Measurements from ENCODE around the gene ST7. TPM values are rescaled to one million over a fixed set of nuclear protein-coding genes. Genes with fewer than 3 reads are reported as not detected.

ST7 gene
- total RNA-seq, 1 experiment from 2014 or later, result 38.2 TPM

DNA sequence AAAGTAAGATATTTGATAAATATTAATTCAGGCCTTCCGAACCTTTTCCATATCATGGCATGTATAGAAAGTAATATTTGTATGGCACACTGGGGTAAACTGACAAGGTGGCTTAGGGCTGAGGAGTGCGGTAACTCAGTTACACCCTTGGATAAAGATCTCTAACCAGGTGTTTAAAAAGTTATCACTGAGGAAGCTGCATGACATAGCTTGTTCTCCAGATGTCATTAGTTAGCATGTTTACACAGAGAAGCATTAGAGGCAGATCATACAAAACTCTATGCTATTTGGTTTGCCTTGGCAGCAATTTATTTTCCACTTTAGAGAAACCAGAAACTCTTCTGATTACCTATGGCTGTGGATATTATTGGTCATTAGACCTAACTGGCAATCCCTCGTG lies 118.2 kb downstream of the ST7 start:
- DNase-seq, result no peak
- TF ChIP-seq, protein P1, sequence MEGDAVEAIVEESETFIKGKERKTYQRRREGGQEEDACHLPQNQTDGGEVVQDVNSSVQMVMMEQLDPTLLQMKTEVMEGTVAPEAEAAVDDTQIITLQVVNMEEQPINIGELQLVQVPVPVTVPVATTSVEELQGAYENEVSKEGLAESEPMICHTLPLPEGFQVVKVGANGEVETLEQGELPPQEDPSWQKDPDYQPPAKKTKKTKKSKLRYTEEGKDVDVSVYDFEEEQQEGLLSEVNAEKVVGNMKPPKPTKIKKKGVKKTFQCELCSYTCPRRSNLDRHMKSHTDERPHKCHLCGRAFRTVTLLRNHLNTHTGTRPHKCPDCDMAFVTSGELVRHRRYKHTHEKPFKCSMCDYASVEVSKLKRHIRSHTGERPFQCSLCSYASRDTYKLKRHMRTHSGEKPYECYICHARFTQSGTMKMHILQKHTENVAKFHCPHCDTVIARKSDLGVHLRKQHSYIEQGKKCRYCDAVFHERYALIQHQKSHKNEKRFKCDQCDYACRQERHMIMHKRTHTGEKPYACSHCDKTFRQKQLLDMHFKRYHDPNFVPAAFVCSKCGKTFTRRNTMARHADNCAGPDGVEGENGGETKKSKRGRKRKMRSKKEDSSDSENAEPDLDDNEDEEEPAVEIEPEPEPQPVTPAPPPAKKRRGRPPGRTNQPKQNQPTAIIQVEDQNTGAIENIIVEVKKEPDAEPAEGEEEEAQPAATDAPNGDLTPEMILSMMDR (IDR thresholded peaks at IDR 0.05; ENCODE audit: insufficient read depth in 1 of 2, low read depth in 1 of 2, low read length in 1 of 2, severe bottlenecking in 1 of 2, unreplicated experiment in 1 of 2), result no peak
- Mint-ChIP-seq H3K27me3 (ENCODE audit: insufficient read depth, unreplicated experiment) (no peaks in the 10 kb centered on the region), H3K27ac (ENCODE audit: unreplicated experiment) (no peak overlapping the region), H3K4me1 (ENCODE audit: low read depth, unreplicated experiment) (peaks cover 6% of the 10 kb centered on the region), H3K9me3 (ENCODE audit: unreplicated experiment) (no peaks in the 10 kb centered on the region), H3K4me3 (ENCODE audit: unreplicated experiment) (no peak overlapping the region), H3K36me3 (ENCODE audit: insufficient read depth, unreplicated experiment) (peaks cover 5% of the 10 kb centered on the region)
- intact Hi-C loops (cut with micrococcal nuclease; ENCODE audit: unreplicated experiment), result no loop called here
- H3K4me3 ChIP-seq (ENCODE audit: low read depth, low read length), result no peak overlapping the region
- ChIA-PET POLR2A (no interaction called here), CTCF (interaction anchor here (0.7 kb wide), 1 partner anchor 87 kb away, joined by 6 read pairs; no protein-coding TSS in a partner anchor)
- no peaks in the 10 kb centered on the region for H3K27me3 ChIP-seq (replicated peaks; ENCODE audit: control insufficient read depth, insufficient read depth, low read length)
- no peaks in the 10 kb centered on the region for H3K36me3 ChIP-seq (ENCODE audit: control insufficient read depth, insufficient read depth, low read length)
- H3K4me1 ChIP-seq, result peaks cover 10% of the 10 kb centered on the region
- H3K9me3 ChIP-seq, result no peaks in the 10 kb centered on the region
- BruUV-seq (replicated peaks), result no TSS peak

DNA sequence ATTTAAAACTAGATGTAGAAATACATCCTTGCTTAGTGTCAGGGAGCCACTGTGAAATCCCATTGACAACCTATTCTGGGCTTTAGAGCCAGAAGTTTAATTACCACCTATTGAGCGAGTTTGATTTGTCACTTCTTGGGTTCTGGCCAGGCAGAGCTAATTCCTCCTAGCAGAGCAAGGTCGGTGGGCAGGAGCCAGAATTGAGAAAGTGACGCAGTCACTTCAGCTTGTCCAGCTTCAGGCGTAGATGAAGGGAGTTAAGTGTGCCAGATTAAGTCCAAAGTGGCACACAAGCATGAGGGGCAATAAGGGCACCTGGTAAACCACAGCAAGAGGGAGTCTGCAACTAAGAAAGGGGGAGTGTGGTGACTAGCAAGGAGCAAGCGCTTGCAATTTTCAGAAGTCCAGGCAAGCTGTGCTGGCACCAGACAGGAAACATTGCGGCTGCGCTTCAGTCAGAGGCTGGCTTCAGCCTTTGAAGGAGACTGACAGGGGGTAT lies 119.4 kb downstream of the ST7 start:
- no peaks in the 10 kb centered on the region for H3K9me3 ChIP-seq
- no peaks in the 10 kb centered on the region for H3K27me3 ChIP-seq (replicated peaks; ENCODE audit: control insufficient read depth, insufficient read depth, low read length)
- no peak overlapping the region for H3K4me3 ChIP-seq (ENCODE audit: low read depth, low read length)
- ChIA-PET POLR2A (no interaction called here), CTCF (no interaction called here)
- no peaks in the 10 kb centered on the region for H3K27me3 Mint-ChIP-seq (ENCODE audit: insufficient read depth, unreplicated experiment)
- no peak for DNase-seq
- intact Hi-C loops (cut with micrococcal nuclease; ENCODE audit: unreplicated experiment), result no loop called here
- H3K27ac Mint-ChIP-seq (ENCODE audit: unreplicated experiment), result no peak overlapping the region
- TF ChIP-seq, protein P1 (IDR thresholded peaks at IDR 0.05; ENCODE audit: insufficient read depth in 1 of 2, low read depth in 1 of 2, low read length in 1 of 2, severe bottlenecking in 1 of 2, unreplicated experiment in 1 of 2), result no peak
- H3K36me3 ChIP-seq (ENCODE audit: control insufficient read depth, insufficient read depth, low read length), result no peaks in the 10 kb centered on the region
- no peaks in the 10 kb centered on the region for H3K9me3 Mint-ChIP-seq (ENCODE audit: unreplicated experiment)
- peaks cover 10% of the 10 kb centered on the region for H3K4me1 ChIP-seq
- BruUV-seq (replicated peaks), result no TSS peak
- H3K36me3 Mint-ChIP-seq (ENCODE audit: insufficient read depth, unreplicated experiment), result peaks cover 5% of the 10 kb centered on the region
- no peak overlapping the region for H3K4me3 Mint-ChIP-seq (ENCODE audit: unreplicated experiment)
- H3K4me1 Mint-ChIP-seq (ENCODE audit: low read depth, unreplicated experiment), result peaks cover 6% of the 10 kb centered on the region

DNA sequence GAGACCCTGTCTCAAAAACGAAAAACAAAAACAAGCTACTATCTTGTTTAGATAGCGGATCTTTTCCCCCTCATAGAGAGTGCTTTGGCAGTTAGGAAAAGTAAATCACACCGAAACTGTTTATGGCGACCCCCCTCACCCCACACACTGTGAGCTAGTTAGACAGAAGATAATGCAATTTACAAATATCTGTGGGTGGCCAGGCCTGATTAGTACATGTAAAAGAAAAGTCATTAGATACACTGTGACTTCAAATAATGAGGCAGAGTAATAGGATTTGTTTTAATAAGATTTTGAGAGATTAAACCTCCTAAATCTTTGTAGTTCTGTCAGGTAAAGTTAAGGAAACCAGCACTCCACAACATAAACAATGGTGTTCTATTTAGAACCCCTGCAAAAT lies 121.1 kb downstream of the ST7 start:
- TF ChIP-seq, protein P1 (IDR thresholded peaks at IDR 0.05; ENCODE audit: insufficient read depth in 1 of 2, low read depth in 1 of 2, low read length in 1 of 2, severe bottlenecking in 1 of 2, unreplicated experiment in 1 of 2), result no peak
- Histone ChIP-seq H3K4me1 (peaks cover 5% of the 10 kb centered on the region), H3K4me3 (ENCODE audit: low read depth, low read length) (no peak overlapping the region), H3K27me3 (replicated peaks; ENCODE audit: control insufficient read depth, insufficient read depth, low read length) (no peaks in the 10 kb centered on the region), H3K36me3 (ENCODE audit: control insufficient read depth, insufficient read depth, low read length) (no peaks in the 10 kb centered on the region), H3K9me3 (no peaks in the 10 kb centered on the region)
- no peaks in the 10 kb centered on the region for H3K27me3 Mint-ChIP-seq (ENCODE audit: insufficient read depth, unreplicated experiment)
- intact Hi-C loops (cut with micrococcal nuclease; ENCODE audit: unreplicated experiment), result no loop called here
- H3K27ac Mint-ChIP-seq (ENCODE audit: unreplicated experiment), result no peak overlapping the region
- CTCF ChIA-PET, result no interaction called here
- DNase-seq, result no peak
- H3K4me1 Mint-ChIP-seq (ENCODE audit: low read depth, unreplicated experiment), result peaks cover 4% of the 10 kb centered on the region
- H3K9me3 Mint-ChIP-seq (ENCODE audit: unreplicated experiment), result no peaks in the 10 kb centered on the region
- no peak overlapping the region for H3K4me3 Mint-ChIP-seq (ENCODE audit: unreplicated experiment)
- BruUV-seq (replicated peaks), result no TSS peak
- POLR2A ChIA-PET, result no interaction called here
- H3K36me3 Mint-ChIP-seq (ENCODE audit: insufficient read depth, unreplicated experiment), result peaks cover 5% of the 10 kb centered on the region
